GM21528 (cell line): Measurements from ENCODE around the gene SPACA4.
A peak's percentile ranks its signal among the peaks of the same experiment; 100 is the strongest.

Experiments used
- ATAC-seq: cut with Tn5 transposase; IDR thresholded peaks from one replicate; pipeline ENCODE4 v1.9.1; 2021; ENCODE audit warnings: mild to moderate bottlenecking, moderate library complexity; ENCODE audit not compliant: unreplicated experiment, low FRiP score

The SPACA4 gene

DNA sequence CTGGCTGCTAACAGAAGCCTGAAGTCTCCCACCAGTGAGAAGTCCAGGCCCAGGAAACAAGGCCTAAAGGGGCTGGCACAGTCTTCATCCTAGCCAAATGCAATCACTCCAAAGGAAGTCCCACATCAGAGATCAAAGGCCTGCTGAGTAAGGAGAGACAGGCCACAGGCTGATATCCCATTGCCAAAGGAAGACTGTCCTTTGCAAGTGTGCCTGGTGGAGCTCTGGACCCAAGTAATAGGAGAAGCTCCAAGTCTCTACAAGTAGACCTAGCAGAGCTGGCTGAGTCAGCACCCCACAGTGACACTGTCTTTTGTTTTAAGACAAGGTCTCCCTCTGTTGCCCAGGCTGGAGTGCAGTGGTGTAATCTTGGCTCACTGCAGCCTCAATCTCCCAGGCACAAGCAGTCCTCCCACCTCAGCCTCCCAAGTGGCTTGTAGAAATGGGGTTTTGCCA lies 26.2 kb downstream of the SPACA4 start:
- no peak for ATAC-seq

DNA sequence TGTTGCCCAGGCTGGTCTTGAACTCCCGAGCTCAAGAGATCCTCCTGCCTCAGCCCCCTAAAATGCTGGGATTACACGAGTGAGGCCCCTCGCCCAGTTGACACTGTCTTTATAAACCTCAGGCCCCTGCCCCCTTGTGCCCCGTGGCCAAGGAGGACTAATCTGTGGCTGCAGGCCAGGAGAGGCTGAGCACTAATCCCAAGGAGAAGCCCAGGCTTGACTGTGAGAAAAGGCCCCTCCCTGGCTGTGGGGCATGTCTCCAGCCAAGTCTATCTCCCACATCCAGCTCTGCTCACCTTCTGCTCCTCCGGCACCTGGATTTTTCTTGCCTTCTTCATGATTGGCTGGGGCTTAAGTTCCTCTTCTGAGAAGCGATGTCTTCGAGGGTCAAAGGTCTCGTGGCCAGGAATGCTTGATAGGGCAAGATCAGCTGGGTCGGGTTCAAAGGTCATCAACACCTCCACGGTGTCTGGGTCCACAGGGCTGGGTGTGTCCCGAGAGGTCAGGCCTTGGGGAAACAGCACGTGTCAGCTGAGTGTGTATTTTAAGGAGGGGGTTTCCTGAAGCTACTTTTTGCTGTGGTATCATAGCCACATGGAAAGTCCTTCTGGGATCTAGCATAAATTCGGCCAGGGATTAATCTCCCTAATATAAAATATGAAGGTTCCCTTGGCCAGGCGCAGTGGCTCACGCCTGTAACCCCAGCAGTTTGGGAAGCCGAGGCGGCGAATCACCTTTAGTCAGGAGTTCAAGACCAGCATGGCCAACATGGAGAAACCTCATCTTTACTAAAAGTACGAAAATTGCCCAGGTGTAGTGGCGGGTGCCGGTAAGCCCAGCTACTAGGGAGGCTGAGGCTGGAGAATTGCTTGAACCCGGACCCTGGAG lies 26.9 kb downstream of the SPACA4 start:
- ATAC-seq = no peak

GRCh38 chr19:48634036-48634342 lies 27.4 kb downstream of the SPACA4 start:
- ATAC-seq = no peak

DNA sequence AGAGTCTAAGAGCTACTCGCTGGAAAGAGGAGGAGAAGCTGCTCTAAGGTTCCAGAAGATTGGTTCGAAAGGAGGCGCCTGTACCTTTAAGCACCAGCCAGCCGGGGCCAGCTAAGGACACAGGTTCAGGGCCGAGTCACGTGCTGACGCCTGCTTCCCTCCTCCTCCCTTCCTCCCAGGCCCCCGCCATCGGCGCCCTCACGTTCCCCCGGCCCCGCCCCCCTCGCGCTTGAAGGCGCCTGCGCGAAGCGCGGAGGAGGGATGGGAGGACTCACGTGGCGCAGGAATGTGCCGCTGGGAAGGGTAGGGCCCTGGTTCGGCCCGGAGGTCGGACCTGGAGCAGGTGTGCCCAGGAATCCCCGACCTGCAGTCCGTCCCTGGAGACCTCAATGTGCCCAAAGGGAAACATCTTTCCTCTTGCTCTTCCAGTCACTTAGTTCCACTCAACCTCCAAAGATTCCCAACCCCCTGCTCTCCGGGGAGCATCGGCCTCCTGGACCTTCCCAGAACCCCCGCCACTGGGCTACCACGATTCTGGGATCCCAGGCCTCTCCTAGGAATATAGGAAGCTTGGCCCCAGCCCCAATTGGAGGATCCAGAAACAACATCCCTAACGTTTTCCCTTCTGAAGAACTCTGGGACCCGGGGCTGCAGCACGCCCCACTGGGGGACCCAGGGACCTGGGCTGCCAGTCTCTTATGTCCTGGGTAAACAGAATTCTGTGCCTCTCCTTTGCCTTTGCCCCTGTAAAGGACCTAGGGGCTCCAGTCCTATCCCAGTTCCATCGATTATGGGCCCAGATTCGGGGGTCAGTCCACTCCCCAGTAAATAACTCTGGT lies 28.1 kb downstream of the SPACA4 start:
- no peak for ATAC-seq

- no peak for ATAC-seq
Observed at GRCh38 chr19:48635263-48635965, 28.9 kb downstream of the SPACA4 start.

DNA sequence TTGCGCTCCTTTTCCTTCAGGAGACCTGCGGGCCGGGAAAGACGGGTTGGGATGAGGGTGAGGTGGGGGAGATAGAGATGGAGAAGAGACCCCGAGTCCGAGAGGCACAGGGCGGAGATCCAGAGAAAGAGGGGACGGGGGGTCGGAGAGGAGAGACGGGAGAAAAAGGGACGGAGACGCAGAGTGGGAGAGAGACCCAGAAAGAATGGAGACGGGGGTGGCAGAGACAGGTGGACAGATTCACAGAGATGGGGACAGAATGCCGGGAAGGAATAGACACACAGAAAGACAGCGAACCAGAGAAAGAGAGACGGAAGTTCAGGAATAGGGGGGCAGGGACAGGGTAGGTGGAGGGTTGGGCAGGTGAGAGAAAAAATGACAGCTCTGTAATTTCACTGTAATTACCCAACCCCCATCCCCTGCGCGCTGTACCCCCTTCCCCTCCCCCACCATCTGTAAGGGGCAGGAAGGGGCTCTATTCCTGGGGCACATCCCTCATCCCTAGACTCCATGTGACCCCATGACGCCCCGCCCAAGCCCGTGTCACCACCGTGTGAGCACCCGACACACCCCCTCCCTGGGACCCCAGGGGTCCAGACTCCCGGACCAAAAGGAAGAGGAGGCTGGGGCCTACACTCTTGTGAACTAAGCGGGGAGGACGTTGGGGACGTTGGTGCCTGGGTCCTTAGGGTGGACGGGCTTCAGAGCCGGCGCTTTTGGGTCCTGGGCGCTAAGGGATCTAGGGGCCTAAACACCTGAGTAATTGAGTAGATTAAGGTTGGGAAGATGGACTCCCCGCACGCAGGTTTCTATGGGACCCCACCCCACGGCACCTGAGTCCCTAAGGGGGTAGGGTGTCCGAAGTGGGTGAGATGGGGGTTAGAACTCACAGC lies 29.7 kb downstream of the SPACA4 start:
- no peak for ATAC-seq

DNA sequence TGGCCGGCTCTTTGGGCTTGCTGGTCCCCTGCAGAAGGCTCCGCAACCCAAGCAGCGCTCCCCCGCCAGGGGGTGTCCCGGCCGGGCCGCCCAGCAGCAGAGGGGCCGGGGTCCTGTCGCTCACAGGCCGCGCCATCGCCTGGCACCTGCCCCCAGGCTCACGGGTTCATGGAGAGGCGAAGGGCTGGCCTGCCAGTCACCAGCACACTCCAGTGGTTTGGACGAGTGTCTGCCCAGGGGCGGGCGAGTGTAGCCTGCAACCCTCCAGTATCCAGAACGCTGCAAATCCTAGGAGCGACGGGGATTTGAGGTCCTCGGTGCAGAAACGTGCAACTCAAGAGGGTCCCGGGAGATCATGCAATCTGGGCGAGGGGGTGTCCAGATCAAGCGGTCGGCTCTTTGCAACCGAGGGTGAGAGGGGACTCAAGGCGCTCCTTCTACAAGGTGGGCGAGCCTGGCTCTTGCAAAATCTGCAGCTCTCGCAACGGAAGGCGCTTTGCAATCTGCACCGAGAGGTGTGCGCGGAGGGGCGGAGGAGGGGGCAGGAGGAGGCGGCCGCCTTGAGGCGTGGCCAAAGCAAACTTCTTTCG lies 30.4 kb downstream of the SPACA4 start, which contains the start of gene DBP:
DBP (minus strand) TSS at position 521 of the 590 bp plus-strand sequence; CDS start at position 136, 385 bp downstream.
- ATAC-seq = peak; percentile 3

DNA sequence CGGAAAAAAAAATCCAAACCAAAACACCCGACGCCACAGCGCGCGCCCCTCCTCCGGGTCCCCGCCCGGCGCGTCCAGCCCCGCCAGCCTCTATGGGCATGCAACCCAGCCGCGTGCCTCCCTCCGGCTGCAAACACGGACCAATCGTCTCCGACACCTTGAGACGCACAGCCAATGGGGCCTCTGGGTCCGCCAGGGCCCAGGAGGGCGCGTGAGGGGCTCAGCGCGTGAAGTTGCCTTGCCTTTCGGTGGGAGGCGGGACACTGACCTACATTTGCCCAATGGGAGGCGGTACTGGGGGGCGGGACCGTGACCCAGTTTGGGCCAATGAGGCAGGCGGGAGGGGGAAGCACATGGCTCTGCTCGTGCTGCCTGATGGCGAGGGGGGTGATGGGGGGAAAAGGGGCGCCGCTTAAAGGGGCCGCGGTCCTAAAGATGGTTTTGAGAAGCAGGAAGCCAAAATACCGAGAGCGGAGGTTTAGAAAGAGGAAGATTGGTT lies 31.0 kb downstream of the SPACA4 start:
- ATAC-seq = peak; percentile 67

DNA sequence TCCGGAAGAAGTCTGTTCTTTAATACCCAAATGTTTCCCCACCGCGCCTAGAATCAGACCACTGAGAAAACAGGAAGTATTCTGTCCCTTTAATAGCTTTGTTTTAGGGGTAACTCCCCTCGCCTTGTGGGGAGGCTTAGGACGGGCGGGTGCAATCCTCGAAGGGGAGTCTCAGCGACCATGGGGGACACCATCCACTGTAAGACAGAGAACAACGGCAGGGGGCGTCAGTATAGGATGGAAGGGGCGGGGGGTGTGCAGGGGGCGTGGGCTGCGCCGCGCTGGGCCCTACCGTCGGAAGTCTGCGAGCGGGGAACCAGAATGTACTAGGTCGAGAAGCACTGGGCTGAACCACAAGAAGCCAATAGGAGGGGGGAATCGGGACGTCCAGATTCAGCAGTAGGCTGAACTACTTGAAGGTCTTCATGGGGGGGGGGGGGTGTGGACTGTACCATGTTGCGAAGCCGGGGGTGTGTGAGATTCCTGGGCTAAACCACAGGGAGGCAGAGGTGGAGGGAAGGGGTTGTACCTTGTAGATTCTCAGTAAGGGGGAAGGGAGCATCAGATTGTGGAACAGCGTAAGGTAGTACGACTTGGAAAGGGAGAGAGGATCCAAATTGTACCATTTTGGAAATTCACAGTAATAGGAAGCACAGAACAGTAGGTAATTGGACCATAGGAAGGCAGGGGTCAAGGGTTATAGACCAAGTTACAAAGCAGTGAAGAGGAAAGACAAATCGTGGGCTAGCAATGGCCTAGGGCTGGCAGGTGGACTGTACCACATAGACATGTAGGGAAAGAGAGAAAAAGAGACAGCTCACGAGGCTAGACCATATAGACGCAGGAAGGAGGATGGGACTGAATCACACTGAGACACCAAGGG lies 31.6 kb downstream of the SPACA4 start:
- ATAC-seq = peak; percentile 9

DNA sequence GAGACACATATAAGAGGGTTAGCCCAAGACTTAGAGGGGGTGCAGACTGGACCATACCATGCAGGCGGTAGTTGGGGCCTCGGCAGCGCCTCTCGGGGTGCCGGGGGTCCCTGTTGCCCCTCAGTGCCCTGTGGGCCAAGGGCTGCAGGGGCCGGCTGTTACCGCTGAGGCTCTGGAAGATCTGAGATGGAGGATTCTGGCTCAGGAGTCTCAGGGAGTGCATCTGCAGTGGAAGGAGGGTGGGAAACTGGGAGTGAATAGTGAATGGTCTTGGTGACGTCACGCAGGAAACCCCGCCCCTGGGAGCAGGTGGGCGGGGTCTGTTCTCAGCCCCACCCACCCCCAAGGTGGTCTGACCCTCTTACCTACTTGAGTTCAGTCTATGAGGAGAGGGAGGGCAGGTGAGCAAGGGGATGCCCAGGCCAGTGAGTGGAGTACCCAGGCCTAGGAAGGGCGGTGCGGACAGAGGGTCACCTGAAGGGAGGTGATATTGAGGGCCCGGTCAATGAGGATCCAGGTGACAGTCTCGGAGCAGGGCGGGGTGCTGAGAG lies 32.4 kb downstream of the SPACA4 start:
- ATAC-seq = no peak

DNA sequence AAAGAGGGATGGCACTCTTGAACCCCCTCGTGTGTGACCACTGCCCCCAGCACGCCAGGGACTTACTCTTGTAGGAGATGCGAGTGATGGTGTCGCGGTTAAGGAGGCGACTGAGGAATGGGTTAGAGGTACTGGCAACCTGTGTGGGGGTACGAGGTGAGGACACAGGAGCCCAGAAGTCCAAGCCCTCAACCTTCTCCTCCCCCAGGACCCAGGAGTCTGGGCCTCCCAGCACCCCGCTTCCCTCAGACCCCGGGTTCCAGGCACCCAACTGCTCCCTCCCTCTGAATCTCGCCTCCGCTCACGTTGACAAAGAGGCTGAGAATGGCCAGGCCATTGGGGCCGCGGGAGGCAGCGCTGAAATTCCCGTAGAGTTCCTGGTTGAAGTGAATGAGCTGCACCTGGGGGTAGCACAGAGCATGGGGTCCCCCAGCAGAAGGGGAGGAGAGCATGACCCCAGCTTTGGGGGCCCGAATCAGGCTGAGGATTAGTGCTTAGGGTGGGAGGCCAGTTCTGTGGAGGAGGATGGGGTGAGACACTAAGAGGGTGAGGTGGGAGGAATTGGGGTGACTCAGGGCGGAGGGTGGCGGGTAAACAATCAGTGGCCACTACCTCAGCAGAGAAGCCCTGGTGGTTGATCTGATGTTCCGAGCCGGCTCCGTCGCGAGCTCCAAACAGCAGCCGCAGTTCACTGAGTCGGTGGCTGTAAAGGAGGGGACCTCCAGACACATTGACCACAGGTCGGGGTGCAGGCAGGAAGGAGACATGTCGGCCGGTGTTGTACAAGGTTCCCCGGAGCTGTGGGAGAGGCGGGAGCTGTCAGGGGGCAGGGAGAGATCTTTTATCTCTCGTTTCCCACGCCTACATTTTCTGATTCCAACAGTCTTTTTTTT lies 33.2 kb downstream of the SPACA4 start:
- no peak for ATAC-seq

- no peak for ATAC-seq
Observed at GRCh38 chr19:48641850-48642249, 35.3 kb downstream of the SPACA4 start.

- no peak for ATAC-seq
Observed at GRCh38 chr19:48642862-48643261, 36.3 kb downstream of the SPACA4 start.

DNA sequence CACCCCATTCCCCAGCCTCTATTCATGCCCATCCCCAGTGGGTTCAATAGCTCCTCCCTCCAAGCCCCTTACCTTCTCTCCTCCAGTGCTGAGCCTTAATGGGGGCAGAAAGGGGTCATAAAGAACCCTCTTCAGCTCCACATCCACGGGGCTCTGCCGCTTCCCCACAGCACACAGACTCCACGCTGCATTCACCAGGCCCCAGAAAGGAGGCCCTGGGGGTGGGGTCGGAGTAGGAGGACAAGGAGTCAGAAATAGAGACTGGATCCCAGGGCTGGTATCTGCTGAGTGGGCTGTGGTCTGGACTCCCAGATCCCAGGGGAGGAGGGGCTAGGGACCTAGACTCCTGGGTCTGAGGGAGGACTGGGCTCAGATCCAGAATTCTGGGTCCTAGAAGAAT lies 37.8 kb downstream of the SPACA4 start:
- no peak for ATAC-seq

- no peak for ATAC-seq
Observed at GRCh38 chr19:48644839-48645619, 38.5 kb downstream of the SPACA4 start.

GRCh38 chr19:48645620-48646000 lies 39.1 kb downstream of the SPACA4 start:
- ATAC-seq = no peak
